Right renal pelvis (tissue), 4 donors: Measurements from ENCODE around the gene UXS1. TPM values are rescaled to one million over a fixed set of nuclear protein-coding genes. Genes with fewer than 3 reads are reported as not detected.

Experiments used
- DNase-seq, 4 donors: peaks; one replicate each; pipeline ENCODE4 v3.0.0-alpha.2; 2013; ENCODE audit warnings: low read depth in 4 of 4, low spot score in 3 of 4, missing footprints in 1 of 4
- polyA plus RNA-seq, 4 donors: library from polyadenylated mRNA; unstranded; fragments of 120-200 nt; gene quantifications; one replicate each; pipeline ENCODE4 v1.2.1, GENCODE V29; 2013; ENCODE audit not compliant: insufficient read length in 4 of 4

UXS1 gene
- polyA plus RNA-seq, 4 donors: 77.2 to 94.0 (median 82.3) TPM

DNA sequence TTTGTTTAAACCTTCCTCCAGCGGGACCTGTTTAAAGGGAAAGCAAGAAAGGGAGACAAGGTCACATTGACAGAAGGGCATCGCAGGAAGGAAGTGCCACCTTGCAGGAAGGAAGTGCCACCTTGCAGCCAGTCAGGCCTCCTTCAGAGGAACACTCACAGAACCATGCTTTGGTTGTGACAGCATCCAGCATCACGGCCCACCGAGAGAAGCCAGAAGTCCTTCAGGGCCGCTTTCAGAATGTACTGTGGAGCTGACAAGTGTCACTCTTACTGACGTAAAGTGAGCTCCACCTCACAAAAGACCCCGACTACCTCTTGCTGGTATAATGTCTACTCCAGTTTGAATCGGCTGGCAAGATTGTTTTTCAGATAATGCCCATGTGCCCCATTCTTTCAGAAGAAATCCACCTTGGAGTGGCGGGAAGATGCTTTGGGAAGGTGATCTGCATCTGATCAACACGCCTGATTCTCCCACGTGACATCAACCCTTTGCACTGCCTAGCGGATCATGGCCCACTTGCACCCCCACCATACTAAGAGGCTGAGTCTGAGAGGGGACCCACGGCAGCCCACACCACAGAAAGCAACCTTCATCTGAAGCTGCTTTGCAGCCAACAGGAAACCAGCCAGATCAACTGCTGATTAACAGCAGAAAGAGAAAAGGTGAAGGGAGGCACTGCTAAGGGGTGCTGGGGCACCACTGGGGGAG, 99.8 kb downstream of the UXS1 start:
- no peak for DNase-seq

DNA sequence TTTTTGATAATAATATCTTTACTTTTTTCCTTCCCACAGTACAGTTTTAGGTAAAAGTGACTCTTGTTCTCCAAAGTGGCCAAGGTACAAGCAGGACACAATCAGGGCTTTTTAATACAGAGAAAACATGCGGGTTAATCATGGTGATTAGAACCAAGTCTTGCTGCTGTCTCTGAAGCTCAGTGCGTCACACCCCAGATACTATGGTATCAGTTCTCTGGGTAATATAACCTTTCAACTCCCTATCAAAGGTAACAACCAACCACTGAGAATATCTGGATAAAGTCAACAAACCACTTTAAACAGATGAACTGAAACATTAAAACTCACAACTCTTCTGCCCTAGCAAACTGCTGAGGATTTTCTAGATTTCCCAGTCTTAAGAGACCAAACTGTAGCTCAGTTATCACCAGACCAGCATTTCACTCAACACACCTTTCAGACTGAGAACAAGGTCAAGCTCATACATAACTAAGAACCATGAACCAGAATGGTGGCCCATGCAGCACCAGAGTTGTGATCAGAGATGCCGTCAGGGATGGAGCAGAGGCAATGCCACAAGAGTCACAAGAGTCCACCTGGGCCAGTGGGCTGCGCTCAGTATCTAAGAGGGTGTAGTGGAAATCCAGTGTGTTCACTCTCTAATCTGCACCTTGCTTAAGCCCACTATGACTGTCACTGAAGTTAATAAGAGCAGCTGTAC, 103.0 kb downstream of the UXS1 start:
- no peak for DNase-seq

DNA sequence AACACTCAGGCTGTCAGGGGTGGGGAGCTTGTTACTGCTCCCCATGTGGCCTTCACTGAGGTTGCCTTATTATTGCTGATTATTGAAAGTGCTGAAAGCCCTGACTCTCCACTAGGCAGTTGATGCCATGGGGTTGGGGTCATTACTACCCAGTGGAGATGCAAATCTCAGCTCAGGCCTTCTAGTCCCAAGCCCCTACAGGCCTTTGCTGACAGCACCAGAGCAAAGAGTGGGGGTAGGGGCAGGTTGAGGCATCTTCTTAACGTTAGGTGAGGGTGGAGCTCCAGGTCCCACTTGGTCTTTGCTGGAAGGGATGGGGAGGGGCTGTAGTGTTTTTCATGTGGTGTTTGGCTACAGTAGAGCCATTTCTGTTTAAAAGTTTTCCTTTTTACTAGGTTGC, 104.5 kb downstream of the UXS1 start:
- DNase-seq: no peak

DNA sequence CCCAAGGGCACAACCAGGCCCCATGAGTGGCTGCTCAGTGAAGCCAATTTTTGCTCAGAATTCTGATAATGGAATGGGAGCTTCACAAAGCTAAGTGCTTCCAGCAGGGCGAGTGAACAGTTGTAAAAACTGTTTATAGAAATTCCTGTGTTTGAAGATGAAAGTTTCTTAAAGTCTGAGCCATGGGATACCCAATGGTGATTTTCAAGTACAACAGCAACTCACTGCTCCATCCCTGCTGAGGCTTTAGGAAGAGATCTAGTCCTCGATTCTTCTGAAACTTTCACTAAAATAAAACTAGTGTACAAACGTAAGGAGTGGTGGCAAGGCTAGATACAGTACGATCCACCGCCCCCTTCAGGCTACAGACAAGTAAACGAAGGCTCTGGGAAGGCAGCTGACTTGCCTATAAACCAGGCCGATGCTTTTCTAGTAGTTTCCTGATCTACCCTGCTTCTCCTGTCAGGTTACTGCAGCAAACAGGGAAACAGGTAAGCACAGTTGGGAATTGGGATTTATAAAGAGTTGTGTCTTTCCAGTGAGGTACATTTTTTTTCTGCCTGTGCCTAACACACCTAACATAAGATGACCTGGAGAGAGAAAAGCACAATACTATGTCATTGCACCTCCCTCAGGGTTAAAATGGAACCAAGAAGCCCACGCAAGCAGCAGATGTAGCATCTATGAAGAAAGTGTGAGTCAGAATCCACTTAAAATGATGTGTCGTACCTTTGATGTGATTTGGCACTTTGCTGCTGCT, 108.7 kb downstream of the UXS1 start:
- DNase-seq: no peak

- no peak for DNase-seq
These were observed 113.1 kb downstream of the UXS1 start for GRCh38 chr2:106080959-106081358.

- DNase-seq: no peak
These were observed 116.0 kb downstream of the UXS1 start for GRCh38 chr2:106078096-106078495.

DNA sequence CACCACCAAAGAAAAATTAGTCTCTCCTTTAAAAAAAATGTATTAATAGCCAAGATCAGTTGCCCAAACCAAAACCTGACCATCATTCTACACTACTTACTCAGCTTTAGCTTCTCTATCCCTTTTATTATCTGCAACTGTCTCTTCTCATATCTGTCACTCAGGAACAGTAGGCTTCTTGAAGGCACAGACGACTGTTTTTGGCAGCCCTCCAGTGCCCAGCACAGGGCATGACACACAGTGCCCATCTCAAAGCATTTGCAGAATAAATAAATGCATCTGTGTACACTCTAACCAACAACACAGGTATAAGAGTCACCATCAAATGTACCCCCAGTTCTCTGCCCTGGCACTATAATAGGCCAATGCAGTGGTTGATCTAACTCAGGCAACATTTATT, 117.2 kb downstream of the UXS1 start:
- DNase-seq: no peak

DNA sequence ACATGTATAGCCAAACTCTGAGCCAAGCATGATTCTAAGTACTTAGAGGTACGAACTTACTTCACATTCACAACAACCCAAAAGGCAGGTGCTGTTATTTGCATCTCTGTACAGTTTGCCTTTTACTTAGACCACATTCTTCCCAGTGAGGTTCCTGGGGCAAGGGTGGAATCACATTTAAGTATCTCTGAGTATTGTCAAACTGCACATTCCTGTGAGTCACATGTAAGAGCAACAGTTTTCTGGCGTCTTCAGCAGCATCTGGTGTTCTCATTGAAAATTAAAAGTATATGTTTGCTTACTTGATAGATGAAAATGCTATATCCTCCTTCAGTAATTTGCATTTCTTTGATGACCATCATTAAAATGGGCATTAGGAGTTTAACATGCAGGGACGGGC, 119.1 kb downstream of the UXS1 start:
- DNase-seq: no peak

DNA sequence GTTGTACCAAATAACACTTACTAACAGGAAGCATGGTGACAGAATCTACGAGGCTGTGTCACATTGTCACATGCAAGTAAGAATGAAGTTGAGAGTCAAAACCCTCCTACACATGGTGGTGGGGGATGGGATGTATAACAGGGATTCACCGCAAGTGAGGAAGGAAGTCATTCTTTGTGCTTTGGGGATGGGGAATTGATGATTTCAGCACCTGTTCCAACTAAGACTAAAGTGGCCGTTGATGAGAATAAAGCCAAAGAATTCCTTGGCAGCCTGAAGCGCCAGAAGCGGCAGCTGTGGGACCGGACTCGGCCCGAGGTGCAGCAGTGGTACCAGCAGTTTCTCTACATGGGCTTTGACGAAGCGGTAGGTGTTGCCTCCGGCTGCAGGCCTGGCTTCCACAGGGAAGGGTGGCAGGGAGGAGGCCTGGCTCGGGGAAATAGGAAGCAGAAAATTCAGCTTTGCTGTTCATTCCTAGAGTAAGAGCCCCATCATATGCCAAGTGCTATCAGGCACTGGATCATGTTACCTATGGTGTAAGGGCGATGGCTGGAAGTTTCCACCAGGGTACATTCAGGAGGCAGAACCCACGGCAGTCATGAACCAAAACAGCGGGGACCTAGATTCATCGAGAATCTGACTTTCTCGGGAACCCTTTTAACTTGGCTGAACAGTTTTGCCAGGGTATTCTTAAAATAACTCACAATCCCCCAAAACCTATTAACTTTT, 120.3 kb downstream of the UXS1 start:
- no peak for DNase-seq

DNA sequence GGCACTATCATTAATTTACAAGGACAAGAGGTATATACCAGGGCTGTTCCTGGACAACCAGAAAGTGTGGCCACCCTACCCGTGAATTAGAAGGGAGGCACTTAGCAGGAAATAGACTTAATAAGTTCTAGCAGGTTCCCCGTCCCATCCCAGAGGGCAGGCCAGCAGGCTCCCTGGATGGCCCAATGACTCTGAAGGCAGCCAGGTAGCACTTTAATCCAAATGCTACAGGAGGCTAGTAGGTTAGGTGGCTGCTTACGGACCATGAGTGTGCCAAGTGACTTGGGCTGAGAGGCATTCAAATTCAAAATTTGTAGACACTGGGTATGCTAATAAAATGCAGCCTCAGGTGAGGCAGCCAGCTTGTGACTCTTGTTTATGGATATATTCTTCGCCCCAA, 123.9 kb downstream of the UXS1 start:
- DNase-seq: no peak

- DNase-seq: no peak
These were observed 125.7 kb downstream of the UXS1 start for GRCh38 chr2:106068451-106068850.

DNA sequence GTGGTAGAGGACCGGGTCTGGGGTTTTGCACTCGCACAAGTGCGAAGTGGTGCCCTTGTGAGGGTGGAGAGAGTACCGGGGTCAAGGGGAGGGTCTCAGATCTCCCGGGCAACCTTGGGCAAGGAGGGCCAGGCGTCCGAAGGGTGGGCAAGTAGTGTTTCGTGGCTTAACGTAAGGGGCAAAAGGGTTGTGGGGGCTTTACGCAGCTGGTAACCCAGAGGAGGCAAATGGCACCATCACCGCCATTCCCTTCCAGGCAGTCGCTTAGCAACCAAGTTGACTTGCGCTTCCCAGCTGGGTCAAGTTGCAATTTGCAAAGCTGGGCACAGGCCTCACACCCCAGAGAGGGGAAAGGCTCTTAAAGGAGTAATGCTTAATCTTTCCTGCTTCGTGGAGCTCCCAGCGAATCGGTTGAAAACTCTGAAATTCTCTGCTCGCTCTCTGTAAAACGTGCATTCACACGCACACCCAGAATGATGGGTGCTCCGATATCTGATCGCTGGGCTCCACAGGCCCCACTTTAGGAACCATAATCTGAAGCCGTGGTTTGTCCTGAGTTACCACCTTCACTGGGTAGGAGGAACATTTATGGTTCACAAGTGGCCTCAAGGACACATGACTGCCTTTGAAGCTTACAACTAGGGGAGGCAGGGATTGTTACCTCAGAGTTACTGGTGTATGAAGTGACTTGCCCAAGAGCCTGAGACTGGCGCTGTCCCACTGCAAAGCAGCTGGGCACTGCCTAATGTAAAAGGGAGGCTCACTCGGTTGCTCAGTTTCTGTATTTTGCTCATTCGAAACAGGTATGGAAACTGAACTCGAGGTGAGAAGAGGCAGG, 127.9 kb downstream of the UXS1 start:
- DNase-seq: no peak

DNA sequence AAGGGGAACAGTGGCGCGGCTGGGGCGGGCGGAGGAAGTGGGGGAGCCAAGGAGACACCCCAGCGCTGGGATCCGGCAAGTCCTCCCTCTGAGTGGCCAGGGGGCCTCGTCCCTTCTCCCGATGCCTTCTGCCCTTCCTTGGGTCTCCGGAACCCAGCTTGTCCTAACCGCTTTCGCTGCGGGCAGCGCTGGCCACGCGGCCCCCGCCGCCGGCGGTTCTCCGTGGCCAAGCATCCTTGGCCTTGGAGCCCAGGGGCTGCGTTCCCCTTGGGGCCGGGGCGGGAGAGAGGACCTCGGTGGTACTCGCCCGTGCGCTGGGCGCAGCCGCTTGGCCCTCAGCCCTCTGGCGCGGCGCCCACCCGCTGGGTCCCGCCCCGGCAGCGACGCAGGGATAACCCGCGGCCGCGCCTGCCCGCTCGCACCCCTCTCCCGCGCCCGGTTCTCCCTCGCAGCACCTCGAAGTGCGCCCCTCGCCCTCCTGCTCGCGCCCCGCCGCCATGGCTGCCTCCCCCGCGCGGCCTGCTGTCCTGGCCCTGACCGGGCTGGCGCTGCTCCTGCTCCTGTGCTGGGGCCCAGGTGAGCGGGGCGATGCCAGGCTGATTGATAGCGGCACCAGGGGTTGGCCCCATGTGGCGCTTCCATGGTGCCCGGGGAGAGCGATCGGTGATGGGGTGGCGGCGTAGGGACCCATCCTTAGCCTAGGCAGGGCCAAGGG, 128.7 kb downstream of the UXS1 start:
- DNase-seq: no peak

- DNase-seq: no peak
These were observed 130.9 kb downstream of the UXS1 start for GRCh38 chr2:106063181-106063580.

GRCh38 chr2:106062627-106063026, 131.5 kb downstream of the UXS1 start:
- no peak for DNase-seq

DNA sequence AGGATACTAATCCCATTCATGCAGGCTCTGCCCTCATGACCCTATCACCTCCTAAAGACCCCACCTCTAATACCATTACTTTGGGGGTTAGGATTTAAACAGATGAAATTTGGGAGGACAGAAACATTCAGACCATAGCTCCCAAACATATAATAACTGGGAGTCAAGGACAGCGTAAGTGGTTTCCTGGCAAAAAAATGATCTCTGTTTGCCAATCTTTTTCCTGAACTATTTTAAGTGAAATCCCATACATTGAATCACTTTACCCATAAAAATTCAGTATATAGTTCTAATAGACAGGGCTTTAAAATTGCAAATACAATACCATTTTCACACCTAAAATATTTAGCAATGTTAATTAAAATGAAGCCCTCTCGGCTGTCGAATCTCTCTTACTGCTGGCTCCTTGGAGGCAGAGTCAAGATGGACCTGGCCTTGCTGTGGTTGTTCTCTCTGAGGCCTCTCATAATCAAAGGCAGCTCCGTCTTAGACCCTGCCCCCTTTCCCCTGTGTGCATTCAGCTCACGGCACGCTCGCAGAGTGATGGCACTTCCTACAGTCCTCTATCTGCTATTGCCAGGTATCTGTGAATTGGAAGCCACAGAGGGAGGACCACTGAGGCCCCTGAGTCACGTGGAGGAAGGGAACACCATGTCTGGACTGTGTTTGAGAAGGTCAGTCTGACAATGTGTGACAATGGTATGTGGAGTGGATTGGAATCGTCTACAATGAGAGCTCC, 132.3 kb downstream of the UXS1 start:
- DNase-seq: no peak

DNA sequence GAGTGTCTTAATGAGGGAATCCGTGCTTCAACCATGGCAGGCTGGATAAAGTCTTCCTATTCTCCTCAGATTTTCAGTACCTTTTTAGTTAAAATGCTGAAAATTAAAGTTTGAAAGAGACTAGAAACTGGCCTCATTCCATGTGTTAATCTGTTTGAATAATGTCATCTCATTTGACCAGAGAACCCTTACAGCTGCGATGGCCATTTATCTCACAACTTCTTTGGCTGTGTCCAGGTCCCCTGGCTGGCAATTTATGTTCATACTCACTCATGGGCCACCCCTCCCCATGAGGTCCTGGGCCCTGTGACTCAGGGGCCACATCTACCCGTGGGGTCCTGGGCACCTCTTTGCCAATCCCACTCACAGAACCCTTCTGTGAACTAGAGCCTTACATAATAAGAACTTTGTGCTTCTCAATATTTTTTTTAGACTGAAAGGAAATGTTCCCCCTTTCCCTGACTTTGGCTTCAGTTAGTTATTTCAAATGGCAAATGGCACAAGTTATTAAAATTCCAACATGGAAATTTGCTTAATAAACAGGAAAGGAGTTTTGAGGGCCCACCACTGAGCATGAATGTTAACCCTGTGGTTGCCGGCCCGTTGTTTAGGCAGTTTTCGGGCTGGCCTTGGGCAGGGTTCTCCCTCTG, 134.6 kb downstream of the UXS1 start:
- no peak for DNase-seq

DNA sequence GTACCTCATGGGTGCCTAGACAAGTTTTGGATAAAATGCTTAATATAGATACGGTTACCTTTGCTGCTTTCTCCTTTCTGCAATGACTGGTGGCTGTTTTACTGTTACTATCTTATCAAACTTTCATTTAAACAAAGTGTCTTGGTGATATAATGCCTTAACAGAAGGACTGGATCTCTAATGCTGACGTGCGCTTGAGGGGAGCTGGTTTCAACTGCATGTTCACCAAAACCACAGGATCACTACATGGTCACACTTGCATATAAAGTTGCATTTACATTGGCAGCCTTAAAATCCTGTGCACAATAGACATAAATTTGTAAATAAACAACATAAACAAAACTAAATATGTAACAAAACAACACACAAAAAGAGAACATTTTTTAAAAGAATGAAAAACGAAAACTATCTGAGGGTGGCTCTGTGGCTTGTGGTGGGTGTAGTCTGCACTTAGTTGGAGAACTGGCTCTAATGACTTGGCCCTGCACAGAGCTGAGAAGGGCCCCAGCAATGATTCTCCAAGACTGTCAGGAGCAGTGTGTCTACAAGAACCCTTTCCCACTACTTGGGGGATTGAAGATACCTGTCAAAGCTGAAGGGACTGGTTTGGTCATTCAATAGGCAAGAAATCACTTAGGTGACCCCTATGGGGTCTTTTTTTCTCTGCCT, 135.5 kb downstream of the UXS1 start:
- no peak for DNase-seq
